Lung (tissue), 12 donors: Measurements from ENCODE around the gene TMED7. TPM values are rescaled to one million over a fixed set of nuclear protein-coding genes. Genes with fewer than 3 reads are reported as not detected.

Source experiments
- ATAC-seq: fragments of 200-7000 bp; cut with Tn5 transposase; one replicate; pipeline ENCODE4 v1.9.1; 2020; ENCODE audit warnings: moderate number of reproducible peaks; ENCODE audit not compliant: insufficient read depth, low FRiP score
- DNase-seq, 3 donors: peaks; one replicate each; pipeline ENCODE4 v3.0.0-alpha.2; 2013 to 2017
- H3K27ac ChIP-seq, 2 donors: one replicate each; pipeline ENCODE4 v1.5.1; 2013; ENCODE audit warnings: mild to moderate bottlenecking in 2 of 2, moderate library complexity in 2 of 2, control low read depth in 1 of 2, inconsistent platforms in 1 of 2, low read depth in 1 of 2, low read length in 1 of 2
- H3K27me3 ChIP-seq, 3 donors: one replicate each; pipeline ENCODE4 v1.5.1; 2013; ENCODE audit warnings: low read length in 2 of 3; ENCODE audit not compliant: control insufficient read depth in 3 of 3, insufficient read depth in 3 of 3
- H3K36me3 ChIP-seq, 4 donors: one replicate each; pipeline ENCODE4 v1.5.1; 2013; ENCODE audit warnings: low read length in 4 of 4, mild to moderate bottlenecking in 1 of 4, moderate library complexity in 1 of 4; ENCODE audit not compliant: control insufficient read depth in 4 of 4, insufficient read depth in 4 of 4
- H3K4me1 ChIP-seq, 5 donors: one replicate each; pipeline ENCODE4 v1.5.1; 2013; ENCODE audit warnings: low read length in 5 of 5, mild to moderate bottlenecking in 2 of 5, moderate library complexity in 1 of 5; ENCODE audit not compliant: control insufficient read depth in 5 of 5, insufficient read depth in 5 of 5
- H3K4me3 ChIP-seq: one replicate; pipeline ENCODE4 v1.5.1; 2013; ENCODE audit warnings: mild to moderate bottlenecking, control low read depth, moderate library complexity
- H3K9ac ChIP-seq, 2 donors: one replicate each; pipeline ENCODE4 v1.5.1; 2013; ENCODE audit warnings: low read length in 2 of 2, control low read depth in 1 of 2; ENCODE audit not compliant: insufficient read depth in 1 of 2
- H3K9me3 ChIP-seq, 4 donors: one replicate each; pipeline ENCODE4 v1.5.1; 2013; ENCODE audit warnings: low read length in 3 of 4, mild to moderate bottlenecking in 1 of 4, moderate library complexity in 1 of 4; ENCODE audit not compliant: control insufficient read depth in 4 of 4, insufficient read depth in 3 of 4
- CTCF ChIP-seq: IDR thresholded peaks from 2 replicates; pipeline ENCODE4 v1.5.1; 2012; ENCODE audit warnings: mild to moderate bottlenecking; ENCODE audit errors: control extremely low read depth, extremely low read depth
- WGBS, 2 donors: extraction: QIAGEN DNeasy Blood & Tissue Kit; methylation state at CpG; one replicate each; pipeline ENCODE4 v1.1.7; 2013; 5-methylcytosine and 5-hydroxymethylcytosine counted together
- polyA plus RNA-seq, 2 donors: library from polyadenylated mRNA; stranded (reverse); fragments of 200-250 nt; gene quantifications; one replicate each; pipeline ENCODE4 v1.2.1, GENCODE V29; 2013
- total RNA-seq, 2 donors: library from RNA; depleted of rRNA in 1 of 2; stranded (reverse); fragments of >200 nt in 1 of 2; gene quantifications; one replicate each; pipeline ENCODE4 v1.2.1, GENCODE V29; 2014 to 2021
- donor health status: control.
- donor health status: control.
- donor health status: Bipolar disorder and iron deficiency.
- donor health status: healthy.
- donor health status: DM: yes; HTN: yes; CAD: no.

The TMED7 gene
- total and polyA plus RNA-seq, 4 donors, result 19.9 to 141 (median 73.1) TPM

- H3K27ac ChIP-seq, result no peak overlapping the region
- H3K4me1 ChIP-seq, result peaks cover 0 to 3% (median 0%) of the 10 kb centered on the region in 5 donors
- no peaks in the 10 kb centered on the region for H3K9me3 ChIP-seq
- no peak for TF ChIP-seq CTCF
- DNase-seq, result no peak
- H3K9ac ChIP-seq, result no peak overlapping the region
- WGBS, 2 donors, result 73 to 76% methylated on average over 3 of the region's 3 CpGs
- ATAC-seq, result no peak
- H3K4me3 ChIP-seq, result no peak overlapping the region
- H3K36me3 ChIP-seq, result peaks cover 0 to 4% (median under 1%) of the 10 kb centered on the region in 4 donors
- H3K27me3 ChIP-seq, result no peaks in the 10 kb centered on the region
Measured at GRCh38 chr5:115583474-115583873, 42.4 kb downstream of the TMED7 start.

- DNase-seq (no peak), ATAC-seq (no peak)
- Histone ChIP-seq H3K27ac (no peak overlapping the region), H3K4me3 (no peak overlapping the region), H3K9ac (no peak overlapping the region), H3K4me1 (peaks cover 0 to 3% (median 0%) of the 10 kb centered on the region in 5 donors), H3K36me3 (peaks cover 0 to 4% (median 3%) of the 10 kb centered on the region in 4 donors), H3K27me3 (no peaks in the 10 kb centered on the region), H3K9me3 (no peaks in the 10 kb centered on the region)
- WGBS, 2 donors, result 93 to 95% methylated on average over 2 of the region's 2 CpGs
- no peak for TF ChIP-seq CTCF
Measured at GRCh38 chr5:115580941-115581340, 44.9 kb downstream of the TMED7 start.

GRCh38 chr5:115579747-115580173 lies 46.1 kb downstream of the TMED7 start:
- Histone ChIP-seq H3K27ac (no peak overlapping the region), H3K9ac (no peak overlapping the region), H3K4me3 (no peak overlapping the region), H3K36me3 (peaks cover 0 to 4% (median 3%) of the 10 kb centered on the region in 4 donors), H3K4me1 (peaks cover 0 to 3% (median 0%) of the 10 kb centered on the region in 5 donors), H3K9me3 (no peaks in the 10 kb centered on the region), H3K27me3 (no peaks in the 10 kb centered on the region)
- no peak for TF ChIP-seq CTCF
- 82 to 83% methylated on average over 6 of the region's 6 CpGs for WGBS, 2 donors
- ATAC-seq, result no peak
- no peak for DNase-seq

- H3K27ac ChIP-seq, result no peak overlapping the region
- H3K4me1 ChIP-seq, result peaks cover 0 to 3% (median 0%) of the 10 kb centered on the region in 5 donors
- no peak for ATAC-seq
- H3K27me3 ChIP-seq, result no peaks in the 10 kb centered on the region
- TF ChIP-seq CTCF, result no peak
- no peak for DNase-seq
- H3K36me3 ChIP-seq, result peaks cover 0 to 4% (median 3%) of the 10 kb centered on the region in 4 donors
- 84 to 96% methylated on average over 3 of the region's 3 CpGs for WGBS, 2 donors
- H3K9ac ChIP-seq, result no peak overlapping the region
- H3K4me3 ChIP-seq, result no peak overlapping the region
- H3K9me3 ChIP-seq, result no peaks in the 10 kb centered on the region
Measured at GRCh38 chr5:115579216-115579615, 46.6 kb downstream of the TMED7 start.
